Measurements from ENCODE around the gene SEMA3A.
"Not testable (repeated sequence)": the region's sequence is repeated elsewhere in the genome, so short reads cannot be mapped to it uniquely, and the experiment has no call there.

SEMA3A gene

GRCh38 chr7:84060000-84060399, 134.6 kb downstream of the SEMA3A start:
- no peak for DNase-seq (ENCODE audit: low spot score)

GRCh38 chr7:84058311-84059076, 136.1 kb downstream of the SEMA3A start:
- no peak for DNase-seq (ENCODE audit: low spot score)

GRCh38 chr7:84057576-84057975, 137.0 kb downstream of the SEMA3A start:
- DNase-seq (ENCODE audit: low spot score), result no peak

- DNase-seq (ENCODE audit: low spot score), result no peak
Observed at GRCh38 chr7:84055904-84056605, 138.5 kb downstream of the SEMA3A start.

GRCh38 chr7:84055199-84055598, 139.4 kb downstream of the SEMA3A start:
- DNase-seq (ENCODE audit: low spot score), result not testable (repeated sequence)

GRCh38 chr7:84049071-84049836, 145.3 kb downstream of the SEMA3A start:
- DNase-seq (ENCODE audit: low spot score), result no peak

- DNase-seq (ENCODE audit: low spot score), result no peak
Observed at GRCh38 chr7:84047085-84047484, 147.5 kb downstream of the SEMA3A start.

GRCh38 chr7:84044834-84045233, 149.8 kb downstream of the SEMA3A start:
- DNase-seq (ENCODE audit: low spot score), result no peak

GRCh38 chr7:84043661-84044191, 150.9 kb downstream of the SEMA3A start:
- no peak for DNase-seq (ENCODE audit: low spot score)

- DNase-seq (ENCODE audit: low spot score), result no peak
Observed at GRCh38 chr7:84042110-84042539, 152.5 kb downstream of the SEMA3A start.

- no peak for DNase-seq (ENCODE audit: low spot score)
Observed at GRCh38 chr7:84041649-84042048, 152.9 kb downstream of the SEMA3A start.

- no peak for DNase-seq (ENCODE audit: low spot score)
Observed at GRCh38 chr7:84040355-84040754, 154.2 kb downstream of the SEMA3A start.

- DNase-seq (ENCODE audit: low spot score), result no peak
Observed at GRCh38 chr7:84039432-84039831, 155.2 kb downstream of the SEMA3A start.

GRCh38 chr7:84027678-84028077, 166.9 kb downstream of the SEMA3A start:
- no peak for DNase-seq (ENCODE audit: low spot score)

- DNase-seq (ENCODE audit: low spot score), result peak; percentile 63
Observed at GRCh38 chr7:84025332-84025927, 169.2 kb downstream of the SEMA3A start.

GRCh38 chr7:84022684-84023308, 171.8 kb downstream of the SEMA3A start:
- DNase-seq (ENCODE audit: low spot score), result no peak

- no peak for DNase-seq (ENCODE audit: low spot score)
Observed at GRCh38 chr7:84022009-84022408, 172.6 kb downstream of the SEMA3A start.

GRCh38 chr7:84021292-84021908, 173.2 kb downstream of the SEMA3A start:
- DNase-seq (ENCODE audit: low spot score), result no peak

- DNase-seq (ENCODE audit: low spot score), result no peak
Observed at GRCh38 chr7:84017651-84018050, 176.9 kb downstream of the SEMA3A start.

- DNase-seq (ENCODE audit: low spot score), result no peak
Observed at GRCh38 chr7:84013616-84014240, 180.9 kb downstream of the SEMA3A start.

- no peak for DNase-seq (ENCODE audit: low spot score)
Observed at GRCh38 chr7:84009782-84010181, 184.8 kb downstream of the SEMA3A start.

All from left forelimb (tissue), 1 donor.